ENCODE data around the gene HNRNPAB.

GRCh38 chr5:178234750-178235587 lies 30.6 kb downstream of the HNRNPAB start:
- TF ChIP-seq CTCF (IDR thresholded peaks at IDR 0.05 in 4 of 5, conservative IDR thresholded peaks at IDR 0.05 in 1 of 5) (peak; percentile 40 to 78 (median 68)), POLR2A (IDR thresholded peaks at IDR 0.05) (no peak)
